GM21447 (cell line): ENCODE measurements around the gene STIL.
"Not testable (repeated sequence)": the region's sequence is repeated elsewhere in the genome, so short reads cannot be mapped to it uniquely, and the experiment has no call there.

ENCODE experiments used
- ATAC-seq: cut with Tn5 transposase; IDR thresholded peaks from one replicate; pipeline ENCODE4 v1.9.1; 2021; ENCODE audit not compliant: unreplicated experiment

Gene STIL

GRCh38 chr1:47323599-47324031, 9.7 kb upstream of the STIL start:
- ATAC-seq = no peak

DNA sequence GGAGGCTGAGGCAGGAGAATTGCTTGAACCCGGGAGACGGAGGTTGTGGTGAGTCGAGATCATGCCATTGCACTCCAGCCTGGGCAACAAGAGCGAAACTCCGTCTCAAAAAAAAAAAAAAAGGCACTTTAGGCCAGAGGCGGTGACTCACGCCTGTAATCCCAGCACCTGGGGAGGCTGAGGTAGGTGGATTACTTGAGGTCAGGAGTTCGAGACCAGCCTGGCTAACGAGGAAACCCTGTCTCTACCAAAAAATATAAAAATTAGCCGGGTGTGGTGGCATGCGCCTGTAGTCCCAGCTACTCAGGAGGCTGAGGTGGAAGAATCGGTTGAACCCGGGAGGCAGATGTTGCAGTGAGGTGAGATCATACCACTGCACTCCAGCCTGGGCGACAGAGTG, 6.0 kb upstream of the STIL start:
- not testable (repeated sequence) for ATAC-seq

GRCh38 chr1:47317841-47318240, 3.9 kb upstream of the STIL start:
- ATAC-seq = no peak

GRCh38 chr1:47309427-47309826, 4.5 kb downstream of the STIL start:
- ATAC-seq = no peak

- no peak for ATAC-seq
These were observed 11.5 kb downstream of the STIL start for GRCh38 chr1:47302472-47302871.

DNA sequence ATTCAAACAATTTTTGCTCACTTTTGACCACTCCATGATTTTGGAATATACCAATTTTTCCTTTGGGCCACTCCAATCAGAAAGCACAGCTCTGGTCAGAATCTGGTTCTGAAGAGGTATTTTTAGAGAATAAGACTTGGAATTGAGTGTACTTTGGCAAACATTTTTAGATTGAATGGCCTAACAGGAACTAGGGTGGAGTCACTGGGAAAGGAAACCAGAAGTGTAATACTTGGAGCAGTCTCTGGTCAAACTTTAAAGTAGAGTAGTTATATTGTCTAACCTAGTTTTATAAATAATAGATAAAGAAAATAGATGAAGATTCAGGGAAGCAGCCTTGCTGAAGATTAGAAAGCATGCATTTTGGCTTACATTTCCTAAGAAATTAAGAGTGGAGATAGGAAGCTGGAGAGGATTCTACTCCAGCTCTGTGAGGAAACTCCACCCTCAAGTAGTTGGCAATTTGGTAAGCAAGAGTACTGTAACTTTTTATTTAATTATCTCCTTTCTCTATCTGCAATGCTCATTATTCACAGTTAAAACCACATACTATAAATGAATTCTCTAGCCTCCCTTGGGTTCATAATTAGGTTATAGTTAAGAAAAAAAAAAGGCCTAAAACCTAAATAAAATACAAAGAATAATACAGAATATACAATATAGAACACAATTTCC, 15.8 kb downstream of the STIL start:
- no peak for ATAC-seq

GRCh38 chr1:47295579-47295978, 18.4 kb downstream of the STIL start:
- ATAC-seq = no peak

- ATAC-seq = not testable (repeated sequence)
These were observed 19.1 kb downstream of the STIL start for GRCh38 chr1:47294863-47295262.

- ATAC-seq = not testable (repeated sequence)
These were observed 25.8 kb downstream of the STIL start for GRCh38 chr1:47288116-47288515.

GRCh38 chr1:47280142-47280541, 33.8 kb downstream of the STIL start:
- ATAC-seq = no peak

DNA sequence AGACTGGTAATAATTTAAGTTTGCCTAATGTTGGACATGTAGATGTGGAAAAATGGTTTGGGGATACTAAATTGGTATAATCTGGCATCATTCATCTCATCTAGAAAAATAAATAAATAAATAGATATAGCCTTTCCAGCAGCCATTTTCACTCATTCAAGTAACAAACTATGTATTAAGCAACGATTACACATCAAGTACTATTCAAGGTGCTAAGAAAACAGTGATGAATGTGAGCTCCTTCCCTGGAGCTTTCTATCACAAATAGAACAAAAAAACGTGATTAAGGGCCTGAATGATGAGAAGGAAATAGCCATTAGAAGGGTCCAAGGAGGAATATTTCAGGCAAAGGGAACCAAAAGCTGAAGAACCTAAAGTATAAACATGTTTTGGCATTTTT, 37.1 kb downstream of the STIL start:
- ATAC-seq = no peak

DNA sequence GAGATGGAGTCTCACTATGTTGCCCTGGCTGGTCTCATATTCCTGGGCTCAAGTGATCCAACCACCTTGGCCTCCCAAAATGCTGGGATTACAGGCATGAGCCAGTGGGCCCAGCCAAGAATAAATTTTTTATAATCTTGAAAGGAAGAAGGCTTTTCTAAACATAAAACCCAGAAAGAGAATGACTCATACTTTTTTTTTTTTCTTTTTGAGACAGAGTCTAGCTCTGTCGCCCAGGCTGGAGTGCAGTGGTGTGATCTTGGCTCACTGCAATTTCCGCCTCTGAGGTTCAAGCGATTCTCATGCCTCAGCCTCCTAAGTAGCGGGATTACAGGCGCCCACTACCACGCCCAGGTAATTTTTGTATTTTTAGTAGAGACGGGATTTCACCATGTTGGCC, 38.1 kb downstream of the STIL start:
- ATAC-seq = not testable (repeated sequence)

GRCh38 chr1:47265529-47265928, 48.4 kb downstream of the STIL start:
- ATAC-seq = not testable (repeated sequence)

GRCh38 chr1:47262787-47263413, 51.0 kb downstream of the STIL start:
- ATAC-seq = peak; percentile 74

GRCh38 chr1:47257224-47257623, 56.7 kb downstream of the STIL start:
- no peak for ATAC-seq

DNA sequence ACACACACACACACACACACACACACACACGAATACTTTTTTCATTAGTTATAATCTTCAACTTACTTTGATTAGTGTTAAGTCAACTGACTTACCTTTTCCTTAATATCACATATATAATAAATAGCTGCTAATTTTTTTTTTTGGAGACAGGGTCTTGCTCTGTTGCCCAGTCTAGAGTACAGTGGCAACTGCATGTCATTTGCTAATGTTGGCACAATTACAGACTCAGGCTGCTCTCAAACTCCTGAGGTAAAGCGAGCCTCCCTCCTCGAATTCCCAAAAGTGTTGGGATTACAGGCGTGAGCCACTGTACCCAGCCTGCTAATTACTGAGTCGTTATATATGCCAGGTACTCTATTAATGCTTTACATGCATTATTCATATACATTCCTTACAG, 61.2 kb downstream of the STIL start:
- no peak for ATAC-seq

DNA sequence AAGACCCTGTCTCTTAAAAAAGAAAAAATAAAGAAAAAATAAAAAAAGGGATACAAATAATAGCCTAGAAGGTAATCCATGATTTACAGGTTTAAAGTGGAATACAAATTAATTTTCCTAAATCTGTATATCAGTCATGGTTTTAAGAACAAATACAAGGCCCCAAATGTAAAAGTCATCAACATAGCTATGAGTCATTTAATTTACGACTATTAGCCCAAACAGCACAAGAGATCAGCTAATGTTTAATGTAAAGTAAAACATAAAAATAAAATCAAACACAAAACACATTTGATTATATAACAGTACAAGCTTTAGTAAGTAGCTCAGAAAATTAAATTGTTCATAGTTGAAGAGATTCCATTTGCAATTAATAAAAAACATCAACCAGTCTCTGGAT, 61.6 kb downstream of the STIL start:
- no peak for ATAC-seq

DNA sequence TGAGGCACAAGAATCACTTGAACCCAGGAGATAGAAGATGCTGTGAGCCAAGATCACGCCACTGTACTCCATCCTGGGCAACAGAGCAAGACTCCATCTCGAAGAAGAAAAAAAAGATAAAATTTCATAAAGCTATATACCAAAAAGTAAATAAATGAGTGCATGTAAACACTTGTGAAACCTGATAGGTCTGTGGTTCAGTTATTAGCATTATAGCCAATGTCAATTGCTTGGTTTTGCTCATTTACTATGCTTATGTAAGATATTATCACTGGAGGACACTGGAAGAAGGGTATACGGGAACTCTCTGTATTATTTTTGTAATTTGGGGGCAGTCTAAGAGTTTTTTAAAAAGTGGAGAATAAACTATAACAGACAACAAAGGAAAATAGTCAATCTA, 64.2 kb downstream of the STIL start:
- ATAC-seq = no peak

- no peak for ATAC-seq
These were observed 69.5 kb downstream of the STIL start for GRCh38 chr1:47244339-47244862.

GRCh38 chr1:47243910-47244309, 70.0 kb downstream of the STIL start:
- ATAC-seq = no peak

DNA sequence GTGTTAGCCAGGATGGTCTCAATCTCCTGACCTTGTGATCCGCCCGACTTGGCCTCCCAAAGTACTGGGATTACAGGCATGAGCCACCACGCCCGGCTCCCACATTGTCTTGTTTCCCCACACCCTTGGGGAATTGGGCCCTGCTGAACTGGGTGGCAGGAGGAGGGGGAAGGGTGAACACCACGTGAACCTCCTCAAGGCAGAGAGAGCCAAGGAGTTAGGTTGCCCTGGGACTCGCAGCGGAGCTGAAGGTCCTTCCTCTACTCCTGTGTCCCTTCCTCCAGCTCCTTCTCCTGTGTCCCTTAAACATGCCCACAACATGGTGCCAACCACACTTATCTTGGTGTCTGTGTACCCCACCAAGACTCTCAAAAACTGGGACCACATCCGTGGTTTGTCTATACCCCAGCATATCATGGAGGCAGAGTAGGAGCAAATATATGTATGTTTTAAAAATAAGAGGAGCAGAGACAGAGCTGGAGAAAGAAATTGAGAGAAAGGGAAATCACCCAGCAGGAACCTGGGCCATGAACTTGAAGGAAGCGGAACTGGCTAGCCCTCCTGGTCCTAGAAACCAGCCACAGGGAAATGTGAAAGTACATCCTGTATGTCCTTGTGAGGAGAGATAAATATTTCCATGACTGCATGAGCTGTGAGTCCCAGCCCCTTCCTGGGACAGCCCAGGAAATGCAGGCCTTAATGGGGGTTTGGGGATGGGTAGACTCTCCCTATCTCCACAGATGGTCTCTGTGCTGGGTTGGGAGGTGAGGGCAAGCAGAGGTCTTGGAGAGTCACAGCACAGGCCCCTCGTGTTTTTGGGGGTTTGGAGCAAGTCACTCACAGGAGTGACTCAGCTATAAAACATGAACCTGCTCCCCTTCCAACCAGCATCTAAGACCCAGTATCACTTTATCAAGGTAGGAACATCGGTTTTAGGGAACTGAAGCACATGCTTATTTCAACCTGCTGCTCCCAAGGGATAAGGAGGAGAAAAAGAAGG, 72.5 kb downstream of the STIL start:
- ATAC-seq = no peak
